Measurements from ENCODE around the gene ZFPL1. TPM values are rescaled to one million over a fixed set of nuclear protein-coding genes. Genes with fewer than 3 reads are reported as not detected.
A peak's percentile ranks its signal among the peaks of the same experiment; 100 is the strongest.

The ZFPL1 gene
- total and polyA plus RNA-seq, 10 of the 15 experiments (the other 5 are each of a cell fraction or from before 2014, with no cell fraction given) = 2.2 to 37.8 (median 27.0) TPM

DNA sequence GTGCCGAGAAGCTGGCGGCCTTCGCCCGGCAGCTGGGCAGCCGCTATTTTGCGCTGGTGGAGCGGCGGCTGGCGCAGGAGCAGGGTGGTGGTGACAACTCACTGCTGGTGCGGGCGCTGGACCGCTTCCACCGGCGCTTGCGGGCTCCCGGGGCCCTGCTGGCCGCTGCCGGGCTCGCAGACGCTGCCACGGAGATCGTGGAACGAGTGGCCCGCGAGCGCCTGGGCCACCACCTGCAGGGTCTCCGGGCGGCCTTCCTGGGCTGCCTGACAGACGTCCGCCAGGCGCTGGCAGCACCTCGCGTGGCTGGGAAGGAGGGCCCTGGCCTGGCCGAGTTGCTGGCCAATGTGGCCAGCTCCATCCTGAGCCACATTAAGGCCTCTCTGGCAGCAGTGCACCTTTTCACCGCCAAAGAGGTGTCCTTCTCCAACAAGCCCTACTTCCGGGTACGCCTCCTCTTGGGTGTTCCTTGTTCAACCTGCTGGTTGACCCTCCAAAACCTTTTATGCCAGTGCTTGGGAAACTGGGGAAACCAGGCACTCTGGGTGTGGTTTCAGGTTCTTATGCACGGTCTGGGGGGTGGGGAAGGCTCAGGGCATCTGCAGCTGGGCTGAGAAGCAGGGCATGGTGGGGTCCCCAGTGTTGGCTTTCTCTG lies 24.6 kb downstream of the ZFPL1 start (continued):
- no peak for TF ChIP-seq NFXL1 (IDR thresholded peaks at IDR 0.05; ENCODE audit: borderline replicate concordance)
- TF ChIP-seq IRF4 (IDR thresholded peaks at IDR 0.05; ENCODE audit: low read depth, low read length) = no peak
- no peak for TF ChIP-seq RUNX3 (IDR thresholded peaks at IDR 0.05; ENCODE audit: low read length)

- no peak overlapping the region for H3K4me3 ChIP-seq
- no peak overlapping the region for H3K27ac ChIP-seq (ENCODE audit: control insufficient read depth, insufficient read depth)
- H3K27me3 ChIP-seq (replicated peaks in 1 of 2; ENCODE audit: control insufficient read depth in 2 of 2, insufficient read depth in 2 of 2, low read length in 1 of 2) = no peaks in the 10 kb centered on the region
- SMC1A ChIA-PET (ENCODE audit: uncharacterized antibody, unreplicated experiment) = interaction anchor here (0.9 to 3.1 kb wide), 8 partner anchors 7 to 88 kb away, joined by 3 to 27 read pairs (median 5); partner anchors contain the start of genes CAPN1, FAU, MRPL49 and SNX15
- H3K79me2 ChIP-seq (ENCODE audit: control insufficient read depth, insufficient read depth, low read length) = 0 out of 2 replicates have a peak, but pooled peaks cover 2% of the 10 kb centered on the region
- peaks cover 15% of the 10 kb centered on the region for H3K4me1 ChIP-seq (ENCODE audit: control insufficient read depth, insufficient read depth, low read length)
- H2AFZ ChIP-seq (ENCODE audit: control insufficient read depth, low read depth, low read length) = no peak overlapping the region
- H4K20me1 ChIP-seq (ENCODE audit: control insufficient read depth, insufficient read depth) = no peaks in the 10 kb centered on the region; the same call in 1 of the 2 replicates
- DNase-seq (ENCODE audit: low read depth, low spot score) (no peak), ATAC-seq (no peak), FAIRE-seq (no peak)
- H3K9ac ChIP-seq (ENCODE audit: control insufficient read depth, insufficient read depth, low read length) = no peak overlapping the region
- POLR2A ChIA-PET = interaction anchor here (1.1 to 2.7 kb wide), 6 partner anchors 12 to 256 kb away, joined by 3 to 11 read pairs (median 4); partner anchors contain the start of genes FAU and MRPL49
- CTCF ChIA-PET = interaction anchor here (0.9 to 6.3 kb wide), 23 partner anchors 8 to 261 kb away, joined by 3 to 93 read pairs (median 5); partner anchors contain the start of genes ARL2, BATF2, CAPN1 and CDC42EP2
- intact Hi-C loops (cut with micrococcal nuclease; ENCODE audit: unreplicated experiment) (loop anchor here (5.0 to 10.0 kb wide), 4 partner anchors 73 to 335 kb away; partner anchors contain the start of genes ATG2A, CAPN1, DPF2 and SF1), in situ Hi-C loops (cut with MboI) (no loop called here)
- TF ChIP-seq, protein P1, sequence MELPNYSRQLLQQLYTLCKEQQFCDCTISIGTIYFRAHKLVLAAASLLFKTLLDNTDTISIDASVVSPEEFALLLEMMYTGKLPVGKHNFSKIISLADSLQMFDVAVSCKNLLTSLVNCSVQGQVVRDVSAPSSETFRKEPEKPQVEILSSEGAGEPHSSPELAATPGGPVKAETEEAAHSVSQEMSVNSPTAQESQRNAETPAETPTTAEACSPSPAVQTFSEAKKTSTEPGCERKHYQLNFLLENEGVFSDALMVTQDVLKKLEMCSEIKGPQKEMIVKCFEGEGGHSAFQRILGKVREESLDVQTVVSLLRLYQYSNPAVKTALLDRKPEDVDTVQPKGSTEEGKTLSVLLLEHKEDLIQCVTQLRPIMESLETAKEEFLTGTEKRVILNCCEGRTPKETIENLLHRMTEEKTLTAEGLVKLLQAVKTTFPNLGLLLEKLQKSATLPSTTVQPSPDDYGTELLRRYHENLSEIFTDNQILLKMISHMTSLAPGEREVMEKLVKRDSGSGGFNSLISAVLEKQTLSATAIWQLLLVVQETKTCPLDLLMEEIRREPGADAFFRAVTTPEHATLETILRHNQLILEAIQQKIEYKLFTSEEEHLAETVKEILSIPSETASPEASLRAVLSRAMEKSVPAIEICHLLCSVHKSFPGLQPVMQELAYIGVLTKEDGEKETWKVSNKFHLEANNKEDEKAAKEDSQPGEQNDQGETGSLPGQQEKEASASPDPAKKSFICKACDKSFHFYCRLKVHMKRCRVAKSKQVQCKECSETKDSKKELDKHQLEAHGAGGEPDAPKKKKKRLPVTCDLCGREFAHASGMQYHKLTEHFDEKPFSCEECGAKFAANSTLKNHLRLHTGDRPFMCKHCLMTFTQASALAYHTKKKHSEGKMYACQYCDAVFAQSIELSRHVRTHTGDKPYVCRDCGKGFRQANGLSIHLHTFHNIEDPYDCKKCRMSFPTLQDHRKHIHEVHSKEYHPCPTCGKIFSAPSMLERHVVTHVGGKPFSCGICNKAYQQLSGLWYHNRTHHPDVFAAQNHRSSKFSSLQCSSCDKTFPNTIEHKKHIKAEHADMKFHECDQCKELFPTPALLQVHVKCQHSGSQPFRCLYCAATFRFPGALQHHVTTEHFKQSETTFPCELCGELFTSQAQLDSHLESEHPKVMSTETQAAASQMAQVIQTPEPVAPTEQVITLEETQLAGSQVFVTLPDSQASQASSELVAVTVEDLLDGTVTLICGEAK (IDR thresholded peaks at IDR 0.05; ENCODE audit: borderline replicate concordance) = no peak
- TF ChIP-seq POLR2A (IDR thresholded peaks at IDR 0.05; ENCODE audit: low read depth, low read length) = peak; percentile 63
- no peaks in the 10 kb centered on the region for H3K9me3 ChIP-seq (replicated peaks; ENCODE audit: control insufficient read depth, insufficient read depth, low read length)
- whole genome bisulfite sequencing (ENCODE audit: insufficient coverage, insufficient replicate concordance, low lambda C conversion rate, missing lambda C conversion rate) = 81% methylated on average over 36 of the region's 36 CpGs
- no TSS peak for BruUV-seq (replicated peaks)
- H3K4me2 ChIP-seq (ENCODE audit: control insufficient read depth, insufficient read depth) = no peak overlapping the region
- peaks cover 6 to 16% of the 10 kb centered on the region in 2 experiments; a peak in 3 of 4 replicates for H3K36me3 ChIP-seq (ENCODE audit: control insufficient read depth in 2 of 2, insufficient read depth in 2 of 2, low read length in 1 of 2)
- RAD21 ChIA-PET (ENCODE audit: unreplicated experiment) = interaction anchor here (1.1 to 3.8 kb wide), 9 partner anchors 12 to 263 kb away, joined by 3 to 59 read pairs (median 9); partner anchors contain the start of genes ARL2, CAPN1, FAU and MRPL49
Measured at GRCh38 chr11:65109231-65110198, 25.5 kb downstream of the ZFPL1 start.

Measured in GM12878 (cell line).